HEK293 (cell line): Measurements from ENCODE around the gene CDH1.

ENCODE experiments used
- CTCF ChIA-PET: fragments of 350-600 bp; formaldehyde crosslinking; extraction: SDS; loops from one replicate; lab custom pipeline; 2021; ENCODE audit warnings: antibody characterized with exemption; lab: Yijun Ruan, JAX
- POLR2A ChIA-PET: fragments of 300-600 bp; formaldehyde crosslinking; extraction: SDS; loops from one replicate; lab custom pipeline; 2020; ENCODE audit warnings: antibody characterized with exemption, inconsistent platforms; lab: Yijun Ruan, JAX
- H3K27ac ChIP-seq: fragments of 200-500 bp; sonication (Bioruptor generic); 2 replicates; pipeline ENCODE4 v1.5.1; 2014; ENCODE audit warnings: low read depth, low read length, control low read depth, inconsistent platforms; ENCODE audit errors: extremely low read depth
- H3K36me3 ChIP-seq, 2 experiments: fragments of 200-500 bp in 1 of 2; sonication (Bioruptor generic) in 1 of 2; 1 replicate in 1 of 2; 2 replicates in 1 of 2; pipeline ENCODE4 v1.5.1; 2014 to 2017; ENCODE audit warnings: inconsistent platforms in 2 of 2, low read length in 2 of 2; ENCODE audit not compliant: control insufficient read depth in 2 of 2, insufficient read depth in 1 of 2
- H3K4me1 ChIP-seq: fragments of 200-500 bp; sonication (Bioruptor generic); 2 replicates; pipeline ENCODE4 v1.5.1; 2014; ENCODE audit warnings: mild to moderate bottlenecking, low read length, inconsistent platforms; ENCODE audit not compliant: control insufficient read depth, insufficient read depth
- H3K4me3 ChIP-seq: 2 replicates; pipeline ENCODE4 v1.5.1; 2011; ENCODE audit warnings: low read depth, mild to moderate bottlenecking, control low read depth, low read length, moderate library complexity
- H3K9me3 ChIP-seq: fragments of 200-500 bp; sonication (Bioruptor generic); 2 replicates; pipeline ENCODE4 v1.5.1; 2014; ENCODE audit warnings: low read depth, low read length, inconsistent platforms; ENCODE audit not compliant: control insufficient read depth, insufficient read depth
- ELK4 ChIP-seq: IDR thresholded peaks from 2 replicates; pipeline ENCODE4 v1.6.1; 2011; ENCODE audit warnings: mild to moderate bottlenecking, low read depth, low read length, borderline replicate concordance
- KLF10 ChIP-seq: fragments of 450-650 bp; IDR thresholded peaks from 2 replicates; pipeline ENCODE4 v1.5.1; 2018; ENCODE audit warnings: missing biosample characterization, mild to moderate bottlenecking, missing genetic modification characterization
- KLF16 ChIP-seq: fragments of 450-650 bp; formaldehyde crosslinking; IDR thresholded peaks from 2 replicates; pipeline ENCODE4 v1.5.1; 2017; ENCODE audit warnings: missing biosample characterization, missing genetic modification characterization
- OVOL3 ChIP-seq: fragments of 450-650 bp; formaldehyde crosslinking; IDR thresholded peaks from 2 replicates; pipeline ENCODE4 v1.5.1; 2016; ENCODE audit warnings: missing biosample characterization, missing genetic modification characterization
- PRDM4 ChIP-seq: fragments of 450-650 bp; formaldehyde crosslinking; IDR thresholded peaks from 2 replicates; pipeline ENCODE4 v1.5.1; 2017; ENCODE audit warnings: missing biosample characterization, missing genetic modification characterization
- YY2 ChIP-seq: fragments of 450-650 bp; formaldehyde crosslinking; IDR thresholded peaks from 2 replicates; pipeline ENCODE4 v1.5.1; 2016; ENCODE audit warnings: missing biosample characterization, missing genetic modification characterization
- ZBTB8A ChIP-seq: fragments of 450-650 bp; formaldehyde crosslinking; IDR thresholded peaks from 2 replicates; pipeline ENCODE4 v1.5.1; 2016; ENCODE audit warnings: missing biosample characterization, missing genetic modification characterization
- ZNF174 ChIP-seq: fragments of 450-650 bp; formaldehyde crosslinking; IDR thresholded peaks from 2 replicates; pipeline ENCODE4 v1.5.0; 2017; ENCODE audit warnings: missing biosample characterization, mild to moderate bottlenecking, missing genetic modification characterization
- ZNF239 ChIP-seq: fragments of 450-650 bp; formaldehyde crosslinking; IDR thresholded peaks from 2 replicates; pipeline ENCODE4 v1.5.1; 2016; ENCODE audit warnings: missing biosample characterization, missing genetic modification characterization
- ZNF335 ChIP-seq: fragments of 450-650 bp; formaldehyde crosslinking; conservative IDR thresholded peaks from 2 replicates; pipeline ENCODE4 v1.5.1; 2016; ENCODE audit warnings: missing biosample characterization, missing genetic modification characterization
- ZNF529 ChIP-seq: fragments of 450-650 bp; formaldehyde crosslinking; IDR thresholded peaks from 2 replicates; pipeline ENCODE4 v1.5.1; 2017; ENCODE audit warnings: missing genetic modification characterization, missing biosample characterization; ENCODE audit not compliant: insufficient replicate concordance
- ZNF571 ChIP-seq: fragments of 450-650 bp; formaldehyde crosslinking; IDR thresholded peaks from 2 replicates; pipeline ENCODE4 v1.5.0; 2017; ENCODE audit warnings: missing biosample characterization, missing genetic modification characterization
- ZNF654 ChIP-seq: fragments of 450-650 bp; formaldehyde crosslinking; IDR thresholded peaks from 2 replicates; pipeline ENCODE4 v1.5.1; 2016; ENCODE audit warnings: low read depth, missing biosample characterization, missing genetic modification characterization
- ZNF658 ChIP-seq: fragments of 450-650 bp; formaldehyde crosslinking; IDR thresholded peaks from 2 replicates; pipeline ENCODE4; 2016; ENCODE audit warnings: missing biosample characterization, missing genetic modification characterization
- ZNF660 ChIP-seq: fragments of 450-650 bp; IDR thresholded peaks from 2 replicates; pipeline ENCODE4 v1.5.1; 2018; ENCODE audit warnings: missing biosample characterization, mild to moderate bottlenecking, missing genetic modification characterization
- ZNF747 ChIP-seq: fragments of 450-650 bp; formaldehyde crosslinking; IDR thresholded peaks from 2 replicates; pipeline ENCODE4 v1.5.1; 2016; ENCODE audit warnings: missing biosample characterization, missing genetic modification characterization
- ZNF76 ChIP-seq: fragments of 450-650 bp; formaldehyde crosslinking; IDR thresholded peaks from 2 replicates; pipeline ENCODE4; 2016; ENCODE audit warnings: low read depth, missing biosample characterization, missing genetic modification characterization, borderline replicate concordance
- ZNF791 ChIP-seq: fragments of 450-650 bp; formaldehyde crosslinking; IDR thresholded peaks from 2 replicates; pipeline ENCODE4 v1.5.1; 2016; ENCODE audit warnings: missing biosample characterization, missing genetic modification characterization
- ZNF792 ChIP-seq: fragments of 450-650 bp; formaldehyde crosslinking; IDR thresholded peaks from 2 replicates; pipeline ENCODE4 v1.5.1; 2016; ENCODE audit warnings: missing biosample characterization, missing genetic modification characterization
- ZNF843 ChIP-seq: fragments of 450-650 bp; formaldehyde crosslinking; IDR thresholded peaks from 2 replicates; pipeline ENCODE4 v1.5.1; 2016; ENCODE audit warnings: missing biosample characterization, missing genetic modification characterization
- TF ChIP-seq, protein P1 (sequence below): fragments of 450-650 bp; formaldehyde crosslinking; IDR thresholded peaks from 2 replicates; pipeline ENCODE4 v1.5.1; 2016; ENCODE audit warnings: missing biosample characterization, missing genetic modification characterization
- TF ChIP-seq, protein P2 (sequence below): fragments of 450-650 bp; formaldehyde crosslinking; IDR thresholded peaks from 2 replicates; pipeline ENCODE4 v1.5.1; 2016; ENCODE audit warnings: missing biosample characterization, missing genetic modification characterization

The CDH1 gene

DNA sequence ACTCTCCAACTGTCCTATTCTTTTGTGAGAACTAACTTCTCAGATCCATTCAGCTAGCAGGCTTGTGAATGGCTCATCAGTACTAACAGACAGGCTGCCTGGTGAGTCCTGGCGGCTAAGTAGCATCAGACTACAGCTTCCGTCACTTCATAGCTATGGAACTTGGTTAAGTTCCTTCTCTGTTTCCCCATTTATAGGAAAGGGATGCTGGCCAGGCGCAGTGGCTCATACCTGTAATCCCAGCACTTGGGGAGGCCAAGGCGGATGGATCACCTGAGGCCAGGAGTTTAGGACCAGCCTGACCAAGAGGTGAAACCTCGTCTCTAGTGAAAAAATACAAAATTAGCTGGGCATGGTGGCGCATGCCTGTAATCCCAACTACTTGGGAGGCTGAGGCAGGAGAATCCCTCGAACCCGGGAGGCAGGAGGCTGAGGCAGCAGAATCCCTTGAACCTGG, 56.3 kb downstream of the CDH1 start:
- POLR2A ChIA-PET: no interaction called here
- H3K9me3 ChIP-seq: no peaks in the 10 kb centered on the region
- H3K36me3 ChIP-seq: no peaks in the 10 kb centered on the region
- H3K4me1 ChIP-seq: no peaks in the 10 kb centered on the region
- CTCF ChIA-PET: interaction anchor here (0.6 to 1.1 kb wide), 3 partner anchors 201 to 1807 kb away, joined by 3 to 5 read pairs (median 4); no protein-coding TSS in a partner anchor
- H3K27ac ChIP-seq: no peak overlapping the region
- H3K4me3 ChIP-seq: no peak overlapping the region
- TF ChIP-seq ZNF747 (tag by site-specific recombination): no peak
- no peak for TF ChIP-seq ZNF843 (tag by site-specific recombination)
- no peak for TF ChIP-seq ZNF791

- Histone ChIP-seq H3K9me3 (no peaks in the 10 kb centered on the region), H3K36me3 (no peaks in the 10 kb centered on the region), H3K4me1 (no peaks in the 10 kb centered on the region)
- CTCF ChIA-PET: interaction anchor here (0.6 to 1.5 kb wide), 4 partner anchors 69 to 269 kb away, joined by 3 to 7 read pairs (median 3); no protein-coding TSS in a partner anchor
- no peak for TF ChIP-seq ZNF174 (tag by site-specific recombination)
- TF ChIP-seq ZBTB8A (tag by site-specific recombination): no peak
- no peak for TF ChIP-seq KLF16 (tag by site-specific recombination)
- TF ChIP-seq ELK4: no peak
- TF ChIP-seq KLF10 (tag by site-specific recombination): no peak
- TF ChIP-seq ZNF658 (tag by site-specific recombination): no peak
- TF ChIP-seq ZNF529: no peak
- no peak for TF ChIP-seq ZNF76 (tag by site-specific recombination)
- TF ChIP-seq, protein P1, sequence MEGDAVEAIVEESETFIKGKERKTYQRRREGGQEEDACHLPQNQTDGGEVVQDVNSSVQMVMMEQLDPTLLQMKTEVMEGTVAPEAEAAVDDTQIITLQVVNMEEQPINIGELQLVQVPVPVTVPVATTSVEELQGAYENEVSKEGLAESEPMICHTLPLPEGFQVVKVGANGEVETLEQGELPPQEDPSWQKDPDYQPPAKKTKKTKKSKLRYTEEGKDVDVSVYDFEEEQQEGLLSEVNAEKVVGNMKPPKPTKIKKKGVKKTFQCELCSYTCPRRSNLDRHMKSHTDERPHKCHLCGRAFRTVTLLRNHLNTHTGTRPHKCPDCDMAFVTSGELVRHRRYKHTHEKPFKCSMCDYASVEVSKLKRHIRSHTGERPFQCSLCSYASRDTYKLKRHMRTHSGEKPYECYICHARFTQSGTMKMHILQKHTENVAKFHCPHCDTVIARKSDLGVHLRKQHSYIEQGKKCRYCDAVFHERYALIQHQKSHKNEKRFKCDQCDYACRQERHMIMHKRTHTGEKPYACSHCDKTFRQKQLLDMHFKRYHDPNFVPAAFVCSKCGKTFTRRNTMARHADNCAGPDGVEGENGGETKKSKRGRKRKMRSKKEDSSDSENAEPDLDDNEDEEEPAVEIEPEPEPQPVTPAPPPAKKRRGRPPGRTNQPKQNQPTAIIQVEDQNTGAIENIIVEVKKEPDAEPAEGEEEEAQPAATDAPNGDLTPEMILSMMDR (tag by site-specific recombination): no peak
- TF ChIP-seq ZNF792 (tag by site-specific recombination): no peak
- TF ChIP-seq, protein P2, sequence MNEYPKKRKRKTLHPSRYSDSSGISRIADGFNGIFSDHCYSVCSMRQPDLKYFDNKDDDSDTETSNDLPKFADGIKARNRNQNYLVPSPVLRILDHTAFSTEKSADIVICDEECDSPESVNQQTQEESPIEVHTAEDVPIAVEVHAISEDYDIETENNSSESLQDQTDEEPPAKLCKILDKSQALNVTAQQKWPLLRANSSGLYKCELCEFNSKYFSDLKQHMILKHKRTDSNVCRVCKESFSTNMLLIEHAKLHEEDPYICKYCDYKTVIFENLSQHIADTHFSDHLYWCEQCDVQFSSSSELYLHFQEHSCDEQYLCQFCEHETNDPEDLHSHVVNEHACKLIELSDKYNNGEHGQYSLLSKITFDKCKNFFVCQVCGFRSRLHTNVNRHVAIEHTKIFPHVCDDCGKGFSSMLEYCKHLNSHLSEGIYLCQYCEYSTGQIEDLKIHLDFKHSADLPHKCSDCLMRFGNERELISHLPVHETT (tag by site-specific recombination): no peak
- no peak for TF ChIP-seq ZNF239 (tag by site-specific recombination)
- no peak for TF ChIP-seq OVOL3 (tag by site-specific recombination)
- TF ChIP-seq, all 188 proteins: peak for 0
- Histone ChIP-seq H3K27ac (no peak overlapping the region), H3K4me3 (no peak overlapping the region)
- POLR2A ChIA-PET: no interaction called here
Observed at GRCh38 chr16:68798398-68798797, 61.3 kb downstream of the CDH1 start.

DNA sequence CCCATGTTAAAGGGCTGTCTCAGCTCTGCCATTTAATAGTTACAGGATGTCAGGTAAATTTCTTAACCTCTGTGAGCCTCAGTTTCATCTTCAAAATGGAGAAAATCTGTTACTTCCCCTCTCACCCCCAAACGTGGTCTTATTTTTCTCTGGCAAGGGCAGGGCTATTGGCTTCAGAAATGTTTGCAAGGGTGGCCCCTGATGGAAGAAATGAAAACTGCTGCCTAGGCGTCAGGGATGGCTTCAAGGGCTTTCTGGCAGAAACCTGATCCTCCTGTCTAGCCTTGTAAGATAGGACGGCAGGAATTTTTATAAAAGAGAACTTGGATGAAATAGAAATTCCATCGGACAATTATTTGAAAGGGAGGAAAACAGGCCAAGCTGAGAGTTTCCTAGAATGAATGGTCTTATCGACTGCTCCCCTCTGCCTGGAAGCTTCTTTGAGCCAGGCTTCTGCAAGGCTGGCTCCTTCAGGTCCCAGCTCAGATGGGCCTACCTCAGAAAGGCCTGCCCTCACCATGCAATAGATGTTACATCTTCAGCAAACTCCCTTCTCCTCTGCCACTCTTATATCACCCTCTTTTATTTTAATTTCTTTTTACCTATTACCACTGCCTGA, 63.3 kb downstream of the CDH1 start:
- ChIA-PET CTCF (interaction anchor here (0.7 to 3.6 kb wide), 19 partner anchors 9 to 471 kb away, joined by 3 to 21 read pairs (median 4); no protein-coding TSS in a partner anchor), POLR2A (no interaction called here)

More for the DNA sequence above, 63.3 kb downstream of the CDH1 start:
- no peaks in the 10 kb centered on the region for H3K9me3 ChIP-seq
- H3K36me3 ChIP-seq: no peaks in the 10 kb centered on the region
- no peaks in the 10 kb centered on the region for H3K4me1 ChIP-seq
- TF ChIP-seq ZNF660 (tag by site-specific recombination): peak; percentile 59; the same call in 1 of the 2 replicates
- TF ChIP-seq YY2 (tag by site-specific recombination): no peak
- no peak for TF ChIP-seq ZNF76 (tag by site-specific recombination)
- peak; percentile 66 for TF ChIP-seq PRDM4 (tag by site-specific recombination)
- peak; percentile 88 for TF ChIP-seq ZNF335 (tag by site-specific recombination)
- TF ChIP-seq ZNF658 (tag by site-specific recombination): no peak
- TF ChIP-seq ZNF571 (tag by site-specific recombination): no peak
- TF ChIP-seq, protein P1 (tag by site-specific recombination): 0 out of 2 replicates have a peak, but pooled peaks have one; percentile 14
- peak; percentile 56 for TF ChIP-seq ZNF654 (tag by site-specific recombination)
- H3K4me3 ChIP-seq: no peak overlapping the region
- no peak overlapping the region for H3K27ac ChIP-seq
